Right lobe of liver (tissue), 4 donors: ENCODE data around the gene GPR15LG.

Source experiments
- CTCF ChIP-seq, 4 donors: fragments of 200-600 bp in 3 of 4; fragments of 450-650 bp in 1 of 4; IDR thresholded peaks; one replicate each; pipeline versions ENCODE4 v1.5.1 to v1.8.0; 2016 to 2022; ENCODE audit warnings: antibody characterized with exemption in 4 of 4, mild to moderate bottlenecking in 2 of 4
- POLR2A ChIP-seq: fragments of 450-650 bp; IDR thresholded peaks from one replicate; pipeline ENCODE4 v1.6.1; 2017; ENCODE audit warnings: antibody characterized with exemption, mild to moderate bottlenecking
- donor health status: DM: no; HTN: no; CAD: no.
- donor health status: DM: no; HTN: no; CAD: no.
- donor health status: DM: no; HTN: yes; CAD: no.

GRCh38 chr10:84184517-84184916 lies 10.9 kb downstream of the GPR15LG start:
- TF ChIP-seq CTCF (IDR thresholded peaks at IDR 0.05) (no peak), POLR2A (no peak)
